ENCODE results near the gene BTD.
"Not testable (repeated sequence)": the region's sequence is repeated elsewhere in the genome, so short reads cannot be mapped to it uniquely, and the experiment has no call there.

GRCh38 chr3:15619659-15620464 lies 18.3 kb downstream of the BTD start:
- TF ChIP-seq EZH2 (IDR thresholded peaks at IDR 0.05; ENCODE audit: borderline replicate concordance, low read depth, low read length, severe bottlenecking); POLR2A (IDR thresholded peaks at IDR 0.05; ENCODE audit: low read depth, low read length); CTCF (IDR thresholded peaks at IDR 0.05; ENCODE audit: extremely low read depth in 1 of 2, insufficient read depth in 1 of 2, low read depth in 1 of 2, low read length in 2 of 2); GATA2 (IDR thresholded peaks at IDR 0.05; ENCODE audit: insufficient read depth, insufficient read length, low read depth, low read length); MYC (IDR thresholded peaks at IDR 0.05; ENCODE audit: low read depth, low read length); POLR2AphosphoS5 (IDR thresholded peaks at IDR 0.05; ENCODE audit: insufficient read depth, low read depth, low read length); JUN (IDR thresholded peaks at IDR 0.05; ENCODE audit: borderline replicate concordance, insufficient read depth, insufficient read length, low read depth): not testable (repeated sequence)
- TF ChIP-seq, protein P1, sequence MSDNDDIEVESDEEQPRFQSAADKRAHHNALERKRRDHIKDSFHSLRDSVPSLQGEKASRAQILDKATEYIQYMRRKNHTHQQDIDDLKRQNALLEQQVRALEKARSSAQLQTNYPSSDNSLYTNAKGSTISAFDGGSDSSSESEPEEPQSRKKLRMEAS (IDR thresholded peaks at IDR 0.05; ENCODE audit: insufficient read depth, insufficient read length) = not testable (repeated sequence)

Measured in endothelial cell of umbilical vein (primary cell).